Thoracic aorta (tissue), 2 donors: ENCODE measurements around the gene SNRPD3. TPM values are rescaled to one million over a fixed set of nuclear protein-coding genes. Genes with fewer than 3 reads are reported as not detected.

ENCODE experiments used
- ATAC-seq: fragments of 150-250 bp; one replicate; pipeline ENCODE4 v1.8.0; 2017; ENCODE audit warnings: low read depth; ENCODE audit not compliant: insufficient number of reproducible peaks, low FRiP score
- DNase-seq: peaks from one replicate; pipeline ENCODE4 v3.0.0-alpha.2; 2020; ENCODE audit warnings: low spot score
- H3K27ac ChIP-seq, 2 donors: fragments of 200-600 bp; sonication (generic); 1 replicate in 1 of 2; 2 replicates in 1 of 2; pipeline ENCODE4 v1.5.1; 2016; ENCODE audit warnings: mild to moderate bottlenecking in 2 of 2, moderate library complexity in 2 of 2
- H3K27me3 ChIP-seq: fragments of 200-600 bp; sonication (generic); replicated peaks from 2 replicates; pipeline ENCODE4 v1.6.0; 2016; ENCODE audit warnings: mild to moderate bottlenecking; ENCODE audit not compliant: insufficient read depth
- H3K36me3 ChIP-seq: fragments of 200-600 bp; sonication (generic); one replicate; pipeline ENCODE4 v1.5.1; 2016
- H3K4me1 ChIP-seq, 2 donors: fragments of 200-600 bp; sonication (generic); 1 replicate in 1 of 2; 2 replicates in 1 of 2; pipeline versions ENCODE4 v1.5.1 to v1.6.0; 2016; ENCODE audit warnings: low read depth in 2 of 2, mild to moderate bottlenecking in 1 of 2; ENCODE audit not compliant: control insufficient read depth in 1 of 2
- H3K4me3 ChIP-seq: fragments of 200-600 bp; sonication (generic); 2 replicates; pipeline ENCODE4 v1.5.1; 2016; ENCODE audit warnings: mild to moderate bottlenecking
- H3K9me3 ChIP-seq: fragments of 200-600 bp; sonication (generic); 2 replicates; pipeline ENCODE4 v1.5.1; 2016
- total RNA-seq, 2 donors: library from RNA; depleted of rRNA; stranded (reverse); fragments of >200 nt; gene quantifications; one replicate each; pipeline versions ENCODE4 v1.1.0 to v1.2.3, GENCODE V29; 2016
- TF ChIP-seq, protein P1 (sequence below): fragments of 200-600 bp; sonication (generic); IDR thresholded peaks from one replicate; pipeline ENCODE4 v1.5.1; 2019; ENCODE audit warnings: antibody characterized with exemption

SNRPD3 gene
- total RNA-seq, 2 donors from 2014 or later, result 98.0 to 153 TPM

DNA sequence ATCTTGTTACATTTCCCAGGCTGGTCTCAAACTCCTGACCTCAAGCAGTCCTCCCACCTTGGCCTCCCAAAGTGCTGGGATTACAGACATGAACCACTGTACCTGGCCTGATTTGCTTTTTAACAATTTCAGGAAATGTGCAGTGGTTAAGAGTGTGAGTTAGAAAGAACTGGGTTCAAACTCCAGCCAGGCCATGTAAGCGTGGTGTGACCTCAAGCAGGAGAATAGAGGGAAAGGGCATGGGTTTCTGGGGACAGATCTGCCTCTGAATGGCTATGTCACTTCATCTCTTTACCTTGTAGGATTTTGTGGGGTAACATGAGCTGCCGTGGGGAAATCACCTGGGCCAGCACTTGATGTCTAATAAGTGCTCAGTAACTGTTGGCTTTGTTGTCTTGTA is 9.3 kb downstream of the SNRPD3 start:
- Histone ChIP-seq H3K9me3 (no peaks in the 10 kb centered on the region), H3K27ac (no peak overlapping the region), H3K4me3 (no peak overlapping the region), H3K27me3 (no peaks in the 10 kb centered on the region), H3K36me3 (peaks cover 19% of the 10 kb centered on the region), H3K4me1 (peaks cover 0 to 12% of the 10 kb centered on the region in 2 donors)
- DNase-seq (no peak), ATAC-seq (no peak)
- TF ChIP-seq, protein P1, sequence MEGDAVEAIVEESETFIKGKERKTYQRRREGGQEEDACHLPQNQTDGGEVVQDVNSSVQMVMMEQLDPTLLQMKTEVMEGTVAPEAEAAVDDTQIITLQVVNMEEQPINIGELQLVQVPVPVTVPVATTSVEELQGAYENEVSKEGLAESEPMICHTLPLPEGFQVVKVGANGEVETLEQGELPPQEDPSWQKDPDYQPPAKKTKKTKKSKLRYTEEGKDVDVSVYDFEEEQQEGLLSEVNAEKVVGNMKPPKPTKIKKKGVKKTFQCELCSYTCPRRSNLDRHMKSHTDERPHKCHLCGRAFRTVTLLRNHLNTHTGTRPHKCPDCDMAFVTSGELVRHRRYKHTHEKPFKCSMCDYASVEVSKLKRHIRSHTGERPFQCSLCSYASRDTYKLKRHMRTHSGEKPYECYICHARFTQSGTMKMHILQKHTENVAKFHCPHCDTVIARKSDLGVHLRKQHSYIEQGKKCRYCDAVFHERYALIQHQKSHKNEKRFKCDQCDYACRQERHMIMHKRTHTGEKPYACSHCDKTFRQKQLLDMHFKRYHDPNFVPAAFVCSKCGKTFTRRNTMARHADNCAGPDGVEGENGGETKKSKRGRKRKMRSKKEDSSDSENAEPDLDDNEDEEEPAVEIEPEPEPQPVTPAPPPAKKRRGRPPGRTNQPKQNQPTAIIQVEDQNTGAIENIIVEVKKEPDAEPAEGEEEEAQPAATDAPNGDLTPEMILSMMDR, result no peak

DNA sequence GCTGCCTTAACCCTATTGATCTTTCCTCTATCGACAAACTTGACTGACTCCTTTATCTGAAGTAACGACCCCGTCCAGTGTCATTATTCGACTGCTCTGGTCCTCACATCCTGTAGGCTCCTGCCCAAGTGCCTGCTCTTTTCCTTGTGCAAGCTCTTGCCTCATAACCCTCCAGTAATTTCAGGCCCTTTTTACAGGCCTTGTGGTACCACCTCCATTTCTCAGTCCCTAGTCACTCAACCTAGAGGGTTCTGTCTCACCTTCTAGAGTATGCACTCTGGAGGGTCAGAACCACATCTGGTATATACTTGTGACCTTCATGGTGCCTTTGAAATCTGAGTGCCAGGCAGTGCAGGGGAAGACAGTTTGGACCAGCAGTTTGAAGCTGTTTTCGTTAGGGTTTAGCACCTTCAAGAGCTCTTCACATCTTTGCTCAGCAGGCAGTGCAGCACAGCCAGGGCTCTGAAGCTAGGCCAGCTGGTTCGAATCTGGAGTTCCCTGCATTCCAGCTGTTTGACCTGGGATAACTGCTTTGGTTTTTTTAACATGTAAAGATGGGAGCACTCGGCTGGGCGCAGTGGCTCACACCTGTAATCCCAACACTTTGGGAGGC is 11.2 kb downstream of the SNRPD3 start:
- H3K27ac ChIP-seq, result no peak overlapping the region

DNA sequence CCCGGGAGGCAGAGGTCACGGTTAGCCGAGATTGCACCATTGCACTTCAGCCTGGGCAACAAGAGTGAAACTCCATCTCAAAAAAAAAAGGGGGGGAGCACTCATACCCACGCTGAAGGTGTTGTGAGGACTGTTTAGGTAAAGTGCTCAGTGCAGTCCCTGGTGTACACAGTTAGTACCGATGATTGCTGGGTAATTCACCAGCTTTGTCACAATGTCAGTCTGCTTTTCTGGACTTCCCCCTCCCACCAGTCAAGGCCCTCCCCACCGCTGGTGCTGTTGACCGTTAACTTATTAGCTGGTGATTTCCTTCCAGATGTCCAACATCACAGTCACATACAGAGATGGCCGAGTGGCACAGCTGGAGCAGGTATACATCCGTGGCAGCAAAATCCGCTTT is 11.9 kb downstream of the SNRPD3 start:
- TF ChIP-seq, protein P1, result no peak
- DNase-seq (no peak), ATAC-seq (no peak)
- Histone ChIP-seq H3K36me3 (peaks cover 29% of the 10 kb centered on the region), H3K4me1 (peaks cover 0 to 12% of the 10 kb centered on the region in 2 donors), H3K4me3 (no peak overlapping the region), H3K27ac (no peak overlapping the region), H3K27me3 (no peaks in the 10 kb centered on the region), H3K9me3 (no peaks in the 10 kb centered on the region)

More for the DNA sequence above, 11.2 kb downstream of the SNRPD3 start:
- DNase-seq (no peak), ATAC-seq (no peak)
- H3K4me3 ChIP-seq, result no peak overlapping the region
- TF ChIP-seq, protein P1, result no peak
- H3K9me3 ChIP-seq, result no peaks in the 10 kb centered on the region
- H3K27me3 ChIP-seq, result no peaks in the 10 kb centered on the region
- H3K36me3 ChIP-seq, result peaks cover 23% of the 10 kb centered on the region
- H3K4me1 ChIP-seq, result peaks cover 0 to 12% of the 10 kb centered on the region in 2 donors

DNA sequence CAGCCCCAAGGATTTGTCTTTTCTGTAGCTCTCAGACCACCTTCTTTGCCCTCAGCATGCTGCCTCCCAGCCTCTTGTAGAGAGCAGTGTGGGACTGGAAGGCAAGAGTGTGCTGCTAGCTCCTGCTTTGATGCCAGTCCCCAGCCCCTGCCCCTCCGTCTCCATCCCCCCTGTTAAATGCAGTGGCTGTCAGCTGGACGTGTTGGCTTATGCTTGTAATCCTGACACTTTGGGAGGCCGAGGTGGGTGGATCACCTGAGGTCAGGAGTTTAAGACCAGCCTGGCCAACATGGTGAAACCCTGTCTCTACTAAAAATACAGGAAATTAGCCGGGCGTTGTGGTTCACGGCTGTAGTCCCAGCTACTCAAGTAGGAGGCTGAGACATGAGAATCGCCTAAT is 15.5 kb downstream of the SNRPD3 start:
- Histone ChIP-seq H3K4me3 (no peak overlapping the region), H3K4me1 (peaks cover 0 to 4% of the 10 kb centered on the region in 2 donors), H3K27ac (no peak overlapping the region), H3K9me3 (no peaks in the 10 kb centered on the region), H3K36me3 (peaks cover 48% of the 10 kb centered on the region), H3K27me3 (no peaks in the 10 kb centered on the region)
- TF ChIP-seq, protein P1, result no peak
- ATAC-seq (no peak), DNase-seq (no peak)

DNA sequence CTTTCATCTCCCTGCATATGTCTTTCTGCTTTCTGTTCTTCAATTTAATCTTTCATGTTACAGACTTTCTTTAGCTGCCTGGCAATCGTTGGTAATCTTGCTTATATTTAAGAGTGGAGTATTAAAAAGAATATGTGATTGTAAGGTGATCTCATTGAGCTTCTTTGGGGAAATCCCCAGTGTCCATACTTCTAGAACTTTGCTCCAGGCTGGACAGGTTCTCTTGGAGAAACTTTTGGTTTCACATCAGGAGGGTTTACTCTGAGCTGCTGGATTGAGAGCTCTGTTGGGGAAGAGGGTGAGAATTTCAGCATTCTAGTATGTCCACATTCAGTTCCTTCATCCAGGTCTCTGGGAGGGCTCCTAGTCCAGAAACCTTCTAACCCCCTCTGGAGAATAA is 21.0 kb downstream of the SNRPD3 start:
- H3K4me1 ChIP-seq, result no peaks in the 10 kb centered on the region
- no peak for ATAC-seq
- peaks cover 31% of the 10 kb centered on the region for H3K36me3 ChIP-seq
- DNase-seq, result no peak
- no peaks in the 10 kb centered on the region for H3K27me3 ChIP-seq
- H3K4me3 ChIP-seq, result no peak overlapping the region
- no peak overlapping the region for H3K27ac ChIP-seq
- no peaks in the 10 kb centered on the region for H3K9me3 ChIP-seq
- TF ChIP-seq, protein P1, result no peak
